ENCODE results near the gene TMSB10.
"Not testable (repeated sequence)": the region's sequence is repeated elsewhere in the genome, so short reads cannot be mapped to it uniquely, and the experiment has no call there.

The TMSB10 gene

DNA sequence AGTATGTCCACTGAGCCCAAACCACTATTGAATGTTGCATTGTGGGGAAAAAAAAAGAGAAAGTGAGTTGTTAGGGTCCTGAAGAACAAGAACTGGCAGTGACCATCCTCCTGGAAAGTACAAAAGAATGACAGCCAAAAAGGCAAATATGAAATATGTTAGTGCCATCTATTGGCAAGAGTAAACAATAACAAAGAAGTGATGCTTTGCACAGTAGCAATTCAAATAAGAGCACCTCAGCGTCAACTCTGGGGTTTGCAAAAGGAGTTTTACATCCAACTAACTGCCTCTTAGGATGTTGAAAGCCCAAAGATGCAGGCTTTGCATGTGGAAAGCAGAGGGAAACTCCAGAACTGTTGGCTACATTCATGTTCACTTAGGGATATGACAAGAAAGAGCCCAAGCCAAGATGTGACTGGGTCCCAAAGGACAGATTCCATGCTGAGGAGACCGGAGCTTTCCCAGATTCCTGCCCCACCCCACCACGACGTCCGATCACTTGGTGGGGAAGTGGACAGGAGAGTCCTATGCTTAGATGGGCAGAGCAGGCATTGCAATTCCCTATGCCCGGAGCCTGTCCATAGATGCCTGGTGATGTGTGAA, 40.2 kb upstream of the TMSB10 start:
- H3K4me3 ChIP-seq (ENCODE audit: low read depth, low read length), result no peak overlapping the region
- H3K9ac ChIP-seq (ENCODE audit: low read length), result no peak overlapping the region
- H2BK5ac ChIP-seq (ENCODE audit: low read depth, low read length, poor library complexity), result no peak overlapping the region
- WGBS (ENCODE audit: extremely low coverage, insufficient coverage, insufficient read length), result no CpG with 5 or more reads among the region's 6 CpGs
- no peak overlapping the region for H4K12ac ChIP-seq (ENCODE audit: low read depth, low read length)
- H3K4me2 ChIP-seq (ENCODE audit: low read length), result no peak overlapping the region
- no peak overlapping the region for H4K8ac ChIP-seq (ENCODE audit: low read depth, low read length)
- peaks cover 0 to 3% of the 10 kb centered on the region in 2 experiments for H3K4me1 ChIP-seq (ENCODE audit: control insufficient read depth in 1 of 2, insufficient read depth in 2 of 2, low read length in 2 of 2)
- H3K9me3 ChIP-seq (ENCODE audit: insufficient read depth, low read depth, low read length), result peaks cover under 1% of the 10 kb centered on the region
- H3K79me2 ChIP-seq (ENCODE audit: control insufficient read depth, insufficient read depth, low read length, poor library complexity), result no peaks in the 10 kb centered on the region
- H3K14ac ChIP-seq (ENCODE audit: low read length), result no peak overlapping the region
- H4K91ac ChIP-seq (ENCODE audit: low read depth, low read length), result no peak overlapping the region
- H2BK120ac ChIP-seq (ENCODE audit: insufficient read depth, low read length, poor library complexity), result no peak overlapping the region
- no peak overlapping the region for H3K27ac ChIP-seq (ENCODE audit: low read depth, low read length)
- no peak overlapping the region for H2AK5ac ChIP-seq (ENCODE audit: low read length)
- H2BK12ac ChIP-seq (ENCODE audit: low read length), result no peak overlapping the region
- no peak overlapping the region for H3K18ac ChIP-seq (ENCODE audit: low read length)
- no peak overlapping the region for H3K4ac ChIP-seq (ENCODE audit: low read depth, low read length)
- no peak overlapping the region for H3K23ac ChIP-seq (ENCODE audit: low read length)
- H3K79me1 ChIP-seq (ENCODE audit: low read length), result no peaks in the 10 kb centered on the region
- no peak overlapping the region for H2AFZ ChIP-seq (ENCODE audit: insufficient read depth, low read length, poor library complexity)
- peak in 1 of 2 donors; percentile 63 for DNase-seq
- H3K36me3 ChIP-seq (ENCODE audit: control insufficient read depth in 1 of 2, insufficient read depth in 2 of 2, low read length in 2 of 2), result no peaks in the 10 kb centered on the region
- no peaks in the 10 kb centered on the region for H3K27me3 ChIP-seq (ENCODE audit: insufficient read depth, low read length)

DNA sequence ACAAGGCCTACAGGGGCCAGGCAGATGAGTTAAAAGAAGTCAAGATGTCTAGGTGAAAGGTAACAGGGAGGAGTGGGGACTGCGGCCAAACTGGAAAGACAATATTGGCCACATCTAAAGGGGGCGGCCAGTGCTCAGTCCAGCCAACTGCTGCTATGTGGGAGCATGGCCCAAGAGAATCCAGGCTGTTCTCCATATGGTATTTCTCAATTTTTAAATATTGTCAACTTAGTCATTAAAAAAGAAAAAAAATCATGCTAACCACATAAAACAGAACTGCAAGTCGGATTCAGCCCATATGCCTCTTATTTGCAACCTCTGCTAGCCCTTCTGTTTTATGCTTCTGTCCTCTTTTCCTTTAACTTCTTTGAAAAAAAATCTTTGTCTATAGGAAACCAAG, 39.3 kb upstream of the TMSB10 start:
- Histone ChIP-seq H3K14ac (ENCODE audit: low read length) (no peak overlapping the region), H3K9ac (ENCODE audit: low read length) (no peak overlapping the region), H2AK5ac (ENCODE audit: low read length) (no peak overlapping the region), H3K36me3 (ENCODE audit: control insufficient read depth in 1 of 2, insufficient read depth in 2 of 2, low read length in 2 of 2) (no peaks in the 10 kb centered on the region), H3K23ac (ENCODE audit: low read length) (no peak overlapping the region), H3K18ac (ENCODE audit: low read length) (no peak overlapping the region), H3K27ac (ENCODE audit: low read depth, low read length) (no peak overlapping the region), H2BK5ac (ENCODE audit: low read depth, low read length, poor library complexity) (no peak overlapping the region), H3K79me1 (ENCODE audit: low read length) (no peaks in the 10 kb centered on the region), H3K79me2 (ENCODE audit: control insufficient read depth, insufficient read depth, low read length, poor library complexity) (no peaks in the 10 kb centered on the region), H2BK12ac (ENCODE audit: low read length) (no peak overlapping the region), H3K4me1 (ENCODE audit: control insufficient read depth in 1 of 2, insufficient read depth in 2 of 2, low read length in 2 of 2) (peaks cover 0 to 3% of the 10 kb centered on the region in 2 experiments), H3K4me3 (ENCODE audit: low read depth, low read length) (no peak overlapping the region), H4K91ac (ENCODE audit: low read depth, low read length) (no peak overlapping the region), H4K12ac (ENCODE audit: low read depth, low read length) (no peak overlapping the region), H3K4ac (ENCODE audit: low read depth, low read length) (no peak overlapping the region), H3K4me2 (ENCODE audit: low read length) (no peak overlapping the region), H2AFZ (ENCODE audit: insufficient read depth, low read length, poor library complexity) (no peak overlapping the region), H4K8ac (ENCODE audit: low read depth, low read length) (no peak overlapping the region), H3K9me3 (ENCODE audit: insufficient read depth, low read depth, low read length) (peaks cover 2% of the 10 kb centered on the region), H3K27me3 (ENCODE audit: insufficient read depth, low read length) (no peaks in the 10 kb centered on the region), H2BK120ac (ENCODE audit: insufficient read depth, low read length, poor library complexity) (no peak overlapping the region)
- no peak for DNase-seq
- WGBS (ENCODE audit: extremely low coverage, insufficient coverage, insufficient read length), result no CpG with 5 or more reads among the region's 3 CpGs

DNA sequence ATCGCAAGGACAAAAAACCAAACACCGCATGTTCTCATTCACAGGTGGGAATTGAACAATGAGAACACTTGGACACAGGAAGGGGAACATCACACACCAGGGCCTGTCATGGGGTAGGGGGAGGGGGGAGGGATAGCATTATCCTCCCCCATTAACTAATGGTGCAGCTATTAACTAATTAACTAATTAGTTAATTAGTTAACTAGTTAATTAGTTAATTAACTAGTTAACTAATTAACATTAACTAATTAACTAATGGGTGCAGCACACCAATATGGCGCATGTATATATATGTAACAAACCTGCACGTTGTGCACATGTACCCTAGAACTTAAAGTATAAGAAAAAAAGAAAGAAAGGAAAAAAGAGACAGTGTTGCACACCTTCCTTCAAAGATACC, 37.1 kb upstream of the TMSB10 start:
- H3K4ac ChIP-seq (ENCODE audit: low read depth, low read length); H3K9ac ChIP-seq (ENCODE audit: low read length); H3K9me3 ChIP-seq (ENCODE audit: insufficient read depth, low read depth, low read length); H3K4me1 ChIP-seq (ENCODE audit: control insufficient read depth in 1 of 2, insufficient read depth in 2 of 2, low read length in 2 of 2); H2BK12ac ChIP-seq (ENCODE audit: low read length); H4K91ac ChIP-seq (ENCODE audit: low read depth, low read length); H2AFZ ChIP-seq (ENCODE audit: insufficient read depth, low read length, poor library complexity); H3K27me3 ChIP-seq (ENCODE audit: insufficient read depth, low read length); H3K79me2 ChIP-seq (ENCODE audit: control insufficient read depth, insufficient read depth, low read length, poor library complexity); H2BK120ac ChIP-seq (ENCODE audit: insufficient read depth, low read length, poor library complexity); DNase-seq; H3K4me3 ChIP-seq (ENCODE audit: low read depth, low read length); H2BK5ac ChIP-seq (ENCODE audit: low read depth, low read length, poor library complexity); H3K14ac ChIP-seq (ENCODE audit: low read length); H3K36me3 ChIP-seq (ENCODE audit: control insufficient read depth in 1 of 2, insufficient read depth in 2 of 2, low read length in 2 of 2); H3K18ac ChIP-seq (ENCODE audit: low read length); H3K4me2 ChIP-seq (ENCODE audit: low read length); H3K23ac ChIP-seq (ENCODE audit: low read length); H3K79me1 ChIP-seq (ENCODE audit: low read length); H4K8ac ChIP-seq (ENCODE audit: low read depth, low read length); H3K27ac ChIP-seq (ENCODE audit: low read depth, low read length); H4K12ac ChIP-seq (ENCODE audit: low read depth, low read length); H2AK5ac ChIP-seq (ENCODE audit: low read length): not testable (repeated sequence)
- WGBS (ENCODE audit: extremely low coverage, insufficient coverage, insufficient read length), result no CpG with 5 or more reads among the region's 4 CpGs

DNA sequence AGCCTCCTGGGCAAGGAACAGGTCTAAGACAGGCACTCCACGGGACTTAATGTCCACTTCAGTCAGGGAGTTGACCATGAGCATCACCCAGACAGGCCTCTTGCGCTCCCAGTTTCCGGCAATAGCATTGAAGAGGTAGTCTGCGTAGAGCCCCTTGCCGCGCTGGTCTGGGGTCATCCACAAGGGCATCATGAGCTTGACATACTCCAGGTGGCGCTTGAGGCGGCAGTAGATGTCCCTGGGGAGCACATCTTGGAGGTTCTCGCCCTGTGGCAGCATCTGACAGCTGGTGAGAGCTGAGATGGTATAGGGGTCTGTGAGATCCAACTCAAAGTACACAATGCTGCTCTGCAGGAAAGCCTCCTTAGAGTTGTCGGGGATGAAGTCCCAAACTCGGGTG, 35.1 kb upstream of the TMSB10 start:
- Histone ChIP-seq H3K27ac (ENCODE audit: low read depth, low read length) (no peak overlapping the region), H3K14ac (ENCODE audit: low read length) (no peak overlapping the region), H3K4me2 (ENCODE audit: low read length) (no peak overlapping the region), H4K12ac (ENCODE audit: low read depth, low read length) (no peak overlapping the region), H3K4me3 (ENCODE audit: low read depth, low read length) (no peak overlapping the region), H2BK120ac (ENCODE audit: insufficient read depth, low read length, poor library complexity) (no peak overlapping the region), H2AFZ (ENCODE audit: insufficient read depth, low read length, poor library complexity) (no peak overlapping the region), H3K23ac (ENCODE audit: low read length) (no peak overlapping the region), H3K9me3 (ENCODE audit: insufficient read depth, low read depth, low read length) (peaks cover 4% of the 10 kb centered on the region), H3K27me3 (ENCODE audit: insufficient read depth, low read length) (no peaks in the 10 kb centered on the region), H3K79me2 (ENCODE audit: control insufficient read depth, insufficient read depth, low read length, poor library complexity) (no peaks in the 10 kb centered on the region), H4K91ac (ENCODE audit: low read depth, low read length) (no peak overlapping the region), H3K4me1 (ENCODE audit: control insufficient read depth in 1 of 2, insufficient read depth in 2 of 2, low read length in 2 of 2) (peaks cover 0 to 3% of the 10 kb centered on the region in 2 experiments), H3K79me1 (ENCODE audit: low read length) (no peaks in the 10 kb centered on the region), H3K18ac (ENCODE audit: low read length) (no peak overlapping the region), H2BK12ac (ENCODE audit: low read length) (no peak overlapping the region), H4K8ac (ENCODE audit: low read depth, low read length) (no peak overlapping the region), H3K4ac (ENCODE audit: low read depth, low read length) (no peak overlapping the region), H3K9ac (ENCODE audit: low read length) (no peak overlapping the region), H3K36me3 (ENCODE audit: control insufficient read depth in 1 of 2, insufficient read depth in 2 of 2, low read length in 2 of 2) (peaks cover 0 to 2% of the 10 kb centered on the region in 2 experiments), H2AK5ac (ENCODE audit: low read length) (no peak overlapping the region), H2BK5ac (ENCODE audit: low read depth, low read length, poor library complexity) (no peak overlapping the region)
- no peak for DNase-seq
- WGBS (ENCODE audit: extremely low coverage, insufficient coverage, insufficient read length), result no CpG with 5 or more reads among the region's 11 CpGs
